ENCODE data around the gene NLRP3.
"Not testable (repeated sequence)": the region's sequence is repeated elsewhere in the genome, so short reads cannot be mapped to it uniquely, and the experiment has no call there.

The NLRP3 gene

GRCh38 chr1:247375747-247376146 lies 40.2 kb upstream of the NLRP3 start:
- H3K9me3 ChIP-seq (ENCODE audit: control insufficient read depth, insufficient read depth, low read length) = peaks cover 7% of the 10 kb centered on the region; the same call in 1 of the 2 replicates
- peaks cover 52% of the 10 kb centered on the region for H3K4me1 ChIP-seq (ENCODE audit: control insufficient read depth, insufficient read depth, low read length)
- H3K9ac ChIP-seq (ENCODE audit: low read depth, low read length) = peak overlapping the region; percentile 27; the same call in 1 of the 2 replicates
- H3K4me3 ChIP-seq (ENCODE audit: low read depth, low read length) = peak overlapping the region; percentile 63
- no peaks in the 10 kb centered on the region for H3K36me3 ChIP-seq (ENCODE audit: control insufficient read depth, insufficient read depth, low read length)
- H3K27me3 ChIP-seq (ENCODE audit: control insufficient read depth, insufficient read depth, low read length) = no peaks in the 10 kb centered on the region
- peak overlapping the region; percentile 95 for H3K27ac ChIP-seq (ENCODE audit: low read depth, low read length)

GRCh38 chr1:247376659-247377058 lies 39.3 kb upstream of the NLRP3 start:
- peak overlapping the region; percentile 63 for H3K4me3 ChIP-seq (ENCODE audit: low read depth, low read length)
- peaks cover 44% of the 10 kb centered on the region for H3K4me1 ChIP-seq (ENCODE audit: control insufficient read depth, insufficient read depth, low read length)
- H3K27me3 ChIP-seq (ENCODE audit: control insufficient read depth, insufficient read depth, low read length) = no peaks in the 10 kb centered on the region
- peak overlapping the region; percentile 63 for H3K9ac ChIP-seq (ENCODE audit: low read depth, low read length)
- no peaks in the 10 kb centered on the region for H3K36me3 ChIP-seq (ENCODE audit: control insufficient read depth, insufficient read depth, low read length)
- H3K9me3 ChIP-seq (ENCODE audit: control insufficient read depth, insufficient read depth, low read length) = peaks cover 7% of the 10 kb centered on the region; the same call in 1 of the 2 replicates
- peak overlapping the region; percentile 95 for H3K27ac ChIP-seq (ENCODE audit: low read depth, low read length)

- Histone ChIP-seq H3K27ac (ENCODE audit: low read depth, low read length) (peak overlapping the region; percentile 95), H3K9ac (ENCODE audit: low read depth, low read length) (peak overlapping the region; percentile 63; the same call in 1 of the 2 replicates)
- not testable (repeated sequence) for H3K36me3 ChIP-seq (ENCODE audit: control insufficient read depth, insufficient read depth, low read length)
Measured at GRCh38 chr1:247377656-247378055, 38.3 kb upstream of the NLRP3 start.

GRCh38 chr1:247378334-247379073 lies 37.5 kb upstream of the NLRP3 start:
- Histone ChIP-seq H3K9me3 (ENCODE audit: control insufficient read depth, insufficient read depth, low read length) (peaks cover 7% of the 10 kb centered on the region; the same call in 1 of the 2 replicates), H3K27me3 (ENCODE audit: control insufficient read depth, insufficient read depth, low read length) (no peaks in the 10 kb centered on the region), H3K9ac (ENCODE audit: low read depth, low read length) (no peak overlapping the region), H3K4me1 (ENCODE audit: control insufficient read depth, insufficient read depth, low read length) (peaks cover 44% of the 10 kb centered on the region), H3K4me3 (ENCODE audit: low read depth, low read length) (no peak overlapping the region), H3K36me3 (ENCODE audit: control insufficient read depth, insufficient read depth, low read length) (no peaks in the 10 kb centered on the region), H3K27ac (ENCODE audit: low read depth, low read length) (peak overlapping the region; percentile 95)

More at GRCh38 chr1:247377656-247378055, 38.3 kb upstream of the NLRP3 start:
- not testable (repeated sequence) for H3K27me3 ChIP-seq (ENCODE audit: control insufficient read depth, insufficient read depth, low read length); H3K4me3 ChIP-seq (ENCODE audit: low read depth, low read length); H3K9me3 ChIP-seq (ENCODE audit: control insufficient read depth, insufficient read depth, low read length)
- peaks cover 44% of the 10 kb centered on the region for H3K4me1 ChIP-seq (ENCODE audit: control insufficient read depth, insufficient read depth, low read length)

- Histone ChIP-seq H3K4me3 (ENCODE audit: low read depth, low read length) (no peak overlapping the region), H3K36me3 (ENCODE audit: control insufficient read depth, insufficient read depth, low read length) (no peaks in the 10 kb centered on the region), H3K4me1 (ENCODE audit: control insufficient read depth, insufficient read depth, low read length) (peaks cover 12% of the 10 kb centered on the region), H3K27me3 (ENCODE audit: control insufficient read depth, insufficient read depth, low read length) (no peaks in the 10 kb centered on the region), H3K9me3 (ENCODE audit: control insufficient read depth, insufficient read depth, low read length) (peaks cover 7% of the 10 kb centered on the region; the same call in 1 of the 2 replicates), H3K27ac (ENCODE audit: low read depth, low read length) (peak overlapping the region; percentile 17), H3K9ac (ENCODE audit: low read depth, low read length) (no peak overlapping the region)
Measured at GRCh38 chr1:247385283-247385682, 30.7 kb upstream of the NLRP3 start.

- Histone ChIP-seq H3K27me3 (ENCODE audit: control insufficient read depth, insufficient read depth, low read length) (no peaks in the 10 kb centered on the region), H3K4me3 (ENCODE audit: low read depth, low read length) (no peak overlapping the region), H3K27ac (ENCODE audit: low read depth, low read length) (no peak overlapping the region), H3K9me3 (ENCODE audit: control insufficient read depth, insufficient read depth, low read length) (peaks cover 7% of the 10 kb centered on the region; the same call in 1 of the 2 replicates), H3K9ac (ENCODE audit: low read depth, low read length) (no peak overlapping the region), H3K36me3 (ENCODE audit: control insufficient read depth, insufficient read depth, low read length) (no peaks in the 10 kb centered on the region), H3K4me1 (ENCODE audit: control insufficient read depth, insufficient read depth, low read length) (peaks cover 12% of the 10 kb centered on the region)
Measured at GRCh38 chr1:247386217-247386616, 29.8 kb upstream of the NLRP3 start.

- no peak overlapping the region for H3K27ac ChIP-seq (ENCODE audit: low read depth, low read length)
- H3K9me3 ChIP-seq (ENCODE audit: control insufficient read depth, insufficient read depth, low read length) = peaks cover 7% of the 10 kb centered on the region; the same call in 1 of the 2 replicates
- H3K4me3 ChIP-seq (ENCODE audit: low read depth, low read length) = no peak overlapping the region
- H3K36me3 ChIP-seq (ENCODE audit: control insufficient read depth, insufficient read depth, low read length) = no peaks in the 10 kb centered on the region
- no peak overlapping the region for H3K9ac ChIP-seq (ENCODE audit: low read depth, low read length)
- no peaks in the 10 kb centered on the region for H3K27me3 ChIP-seq (ENCODE audit: control insufficient read depth, insufficient read depth, low read length)
- H3K4me1 ChIP-seq (ENCODE audit: control insufficient read depth, insufficient read depth, low read length) = peaks cover 12% of the 10 kb centered on the region
Measured at GRCh38 chr1:247386687-247387086, 29.3 kb upstream of the NLRP3 start.

GRCh38 chr1:247387096-247387495 lies 28.9 kb upstream of the NLRP3 start:
- Histone ChIP-seq H3K36me3 (ENCODE audit: control insufficient read depth, insufficient read depth, low read length) (no peaks in the 10 kb centered on the region), H3K4me3 (ENCODE audit: low read depth, low read length) (no peak overlapping the region), H3K27ac (ENCODE audit: low read depth, low read length) (peak overlapping the region; percentile 60), H3K9me3 (ENCODE audit: control insufficient read depth, insufficient read depth, low read length) (peaks cover 7% of the 10 kb centered on the region; the same call in 1 of the 2 replicates), H3K27me3 (ENCODE audit: control insufficient read depth, insufficient read depth, low read length) (no peaks in the 10 kb centered on the region), H3K4me1 (ENCODE audit: control insufficient read depth, insufficient read depth, low read length) (peaks cover 12% of the 10 kb centered on the region), H3K9ac (ENCODE audit: low read depth, low read length) (no peak overlapping the region)

- Histone ChIP-seq H3K36me3 (ENCODE audit: control insufficient read depth, insufficient read depth, low read length) (no peaks in the 10 kb centered on the region), H3K9ac (ENCODE audit: low read depth, low read length) (no peak overlapping the region), H3K27ac (ENCODE audit: low read depth, low read length) (peak overlapping the region; percentile 60), H3K9me3 (ENCODE audit: control insufficient read depth, insufficient read depth, low read length) (peaks cover 7% of the 10 kb centered on the region; the same call in 1 of the 2 replicates), H3K27me3 (ENCODE audit: control insufficient read depth, insufficient read depth, low read length) (no peaks in the 10 kb centered on the region), H3K4me3 (ENCODE audit: low read depth, low read length) (no peak overlapping the region), H3K4me1 (ENCODE audit: control insufficient read depth, insufficient read depth, low read length) (peaks cover 12% of the 10 kb centered on the region)
Measured at GRCh38 chr1:247387565-247387964, 28.4 kb upstream of the NLRP3 start.

GRCh38 chr1:247390116-247390791 lies 25.7 kb upstream of the NLRP3 start:
- Histone ChIP-seq H3K4me1 (ENCODE audit: control insufficient read depth, insufficient read depth, low read length) (peaks cover 12% of the 10 kb centered on the region), H3K27ac (ENCODE audit: low read depth, low read length) (no peak overlapping the region), H3K9me3 (ENCODE audit: control insufficient read depth, insufficient read depth, low read length) (no peaks in the 10 kb centered on the region), H3K9ac (ENCODE audit: low read depth, low read length) (no peak overlapping the region), H3K4me3 (ENCODE audit: low read depth, low read length) (no peak overlapping the region), H3K27me3 (ENCODE audit: control insufficient read depth, insufficient read depth, low read length) (no peaks in the 10 kb centered on the region), H3K36me3 (ENCODE audit: control insufficient read depth, insufficient read depth, low read length) (no peaks in the 10 kb centered on the region)

- Histone ChIP-seq H3K4me1 (ENCODE audit: control insufficient read depth, insufficient read depth, low read length) (peaks cover 12% of the 10 kb centered on the region), H3K9ac (ENCODE audit: low read depth, low read length) (no peak overlapping the region), H3K9me3 (ENCODE audit: control insufficient read depth, insufficient read depth, low read length) (no peaks in the 10 kb centered on the region), H3K27ac (ENCODE audit: low read depth, low read length) (no peak overlapping the region), H3K4me3 (ENCODE audit: low read depth, low read length) (no peak overlapping the region), H3K27me3 (ENCODE audit: control insufficient read depth, insufficient read depth, low read length) (no peaks in the 10 kb centered on the region), H3K36me3 (ENCODE audit: control insufficient read depth, insufficient read depth, low read length) (no peaks in the 10 kb centered on the region)
Measured at GRCh38 chr1:247390996-247391395, 25.0 kb upstream of the NLRP3 start.

All from HUES48 (cell line).